Amniotic epithelial cell (primary cell): Measurements from ENCODE around the gene ENAH.
A peak's percentile ranks its signal among the peaks of the same experiment; 100 is the strongest.
"Not testable (repeated sequence)": the region's sequence is repeated elsewhere in the genome, so short reads cannot be mapped to it uniquely, and the experiment has no call there.

Source experiments
- DNase-seq: peaks from one replicate; pipeline ENCODE4 v3.0.0-alpha.2; 2010; ENCODE audit warnings: low read depth

Gene ENAH

GRCh38 chr1:225644666-225645065 is 8.3 kb downstream of the ENAH start:
- no peak for DNase-seq

- peak; percentile 58 for DNase-seq
These were observed 10.7 kb downstream of the ENAH start for GRCh38 chr1:225642177-225642576.

DNA sequence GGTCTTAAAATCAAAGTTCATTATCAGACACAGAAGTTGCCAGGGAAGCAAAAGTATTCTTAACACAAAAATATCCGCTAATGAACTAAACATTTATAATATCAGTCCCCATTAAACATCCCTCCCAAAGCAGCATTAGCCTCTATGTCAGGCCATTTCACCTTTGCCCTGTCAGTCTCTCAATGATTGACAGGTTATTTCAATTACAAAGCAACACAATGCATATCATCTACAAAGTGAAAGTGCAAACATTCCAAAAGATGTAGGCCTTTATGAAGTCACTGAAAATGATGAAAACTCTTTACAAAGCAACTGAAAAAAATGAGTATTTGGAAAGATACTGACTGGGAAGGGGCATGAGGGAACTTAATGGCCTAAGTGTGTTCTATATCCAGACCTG is 14.1 kb downstream of the ENAH start:
- no peak for DNase-seq

- DNase-seq: no peak
These were observed 15.2 kb downstream of the ENAH start for GRCh38 chr1:225637651-225638199.

DNA sequence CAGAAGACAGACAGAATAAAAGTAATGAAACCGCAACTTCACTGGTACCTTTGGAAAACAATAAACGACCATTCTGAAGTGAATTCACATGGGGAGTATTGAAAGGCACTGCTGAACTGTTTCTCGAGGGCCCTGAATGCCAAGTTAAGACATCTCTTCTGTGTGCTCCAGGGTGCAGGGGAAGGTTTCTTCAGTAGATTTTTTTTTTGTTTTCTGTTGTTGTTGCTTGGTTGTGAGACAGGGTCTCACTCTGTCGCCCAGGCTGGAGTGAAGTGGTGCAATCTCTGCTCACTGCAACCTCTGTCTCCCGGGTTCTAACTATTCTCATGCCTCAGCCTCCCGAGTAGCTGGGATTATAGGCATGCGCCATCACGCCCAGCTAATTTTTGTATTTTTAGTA is 15.9 kb downstream of the ENAH start:
- DNase-seq: not testable (repeated sequence)

DNA sequence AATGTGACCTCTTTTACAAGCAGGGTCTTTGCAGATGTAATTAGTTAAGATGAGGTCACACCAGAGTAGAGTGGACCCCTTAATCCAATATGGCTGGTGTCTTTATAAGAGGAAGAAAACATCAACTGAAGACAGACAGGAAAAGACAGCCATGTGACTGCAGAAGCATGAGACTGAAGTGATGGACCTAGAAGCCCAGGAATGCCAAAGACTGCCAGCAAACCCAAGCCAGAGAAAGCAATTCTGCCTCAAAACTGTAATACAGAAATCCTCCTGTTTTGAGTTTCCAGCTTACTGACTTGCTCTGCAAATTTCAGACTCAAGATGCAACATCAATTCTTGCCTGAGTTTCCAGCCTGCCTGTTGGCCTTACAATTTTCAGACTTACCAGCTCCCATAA is 17.3 kb downstream of the ENAH start:
- no peak for DNase-seq

DNA sequence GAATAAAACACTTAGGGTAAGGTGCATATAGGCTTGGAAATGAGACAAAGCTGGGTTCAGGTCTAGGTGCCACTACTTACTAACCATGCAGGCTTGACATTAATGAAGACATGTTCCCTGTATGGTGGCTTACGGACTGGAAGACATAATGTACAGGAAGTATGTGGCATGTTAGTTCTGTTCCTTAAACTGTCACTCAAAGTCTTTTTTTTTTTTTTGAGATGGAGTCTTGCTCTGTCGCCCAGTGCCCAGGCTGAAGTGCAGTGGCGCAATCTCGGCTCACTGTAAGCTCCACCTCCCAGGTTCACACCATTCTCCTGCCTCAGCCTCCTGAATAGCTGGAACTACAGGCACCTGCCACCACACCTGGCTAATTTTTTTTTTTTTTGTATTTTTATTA is 20.1 kb downstream of the ENAH start:
- DNase-seq: not testable (repeated sequence)

GRCh38 chr1:225631021-225631663 is 21.8 kb downstream of the ENAH start:
- DNase-seq: no peak

DNA sequence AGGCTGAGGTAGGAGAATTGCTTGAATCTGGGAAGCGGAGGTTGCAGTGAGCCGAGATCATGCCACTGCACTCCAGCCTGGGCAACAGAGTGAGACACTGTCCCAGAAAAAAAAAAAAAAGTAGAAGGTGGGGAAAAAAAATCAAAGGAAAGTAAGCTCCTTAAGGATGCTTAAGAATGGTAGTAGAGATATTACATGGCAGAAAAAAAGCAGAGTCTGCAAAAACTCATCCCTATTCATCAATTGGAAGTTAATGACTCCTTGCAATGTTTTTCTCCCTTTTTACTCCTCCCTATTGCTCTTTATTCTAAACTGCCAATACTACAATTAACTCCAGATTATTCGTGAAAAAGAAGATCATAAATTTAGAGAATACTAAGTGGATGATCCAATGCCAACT is 23.4 kb downstream of the ENAH start:
- DNase-seq: no peak

GRCh38 chr1:225628794-225629193 is 24.1 kb downstream of the ENAH start:
- peak; percentile 89 for DNase-seq

DNA sequence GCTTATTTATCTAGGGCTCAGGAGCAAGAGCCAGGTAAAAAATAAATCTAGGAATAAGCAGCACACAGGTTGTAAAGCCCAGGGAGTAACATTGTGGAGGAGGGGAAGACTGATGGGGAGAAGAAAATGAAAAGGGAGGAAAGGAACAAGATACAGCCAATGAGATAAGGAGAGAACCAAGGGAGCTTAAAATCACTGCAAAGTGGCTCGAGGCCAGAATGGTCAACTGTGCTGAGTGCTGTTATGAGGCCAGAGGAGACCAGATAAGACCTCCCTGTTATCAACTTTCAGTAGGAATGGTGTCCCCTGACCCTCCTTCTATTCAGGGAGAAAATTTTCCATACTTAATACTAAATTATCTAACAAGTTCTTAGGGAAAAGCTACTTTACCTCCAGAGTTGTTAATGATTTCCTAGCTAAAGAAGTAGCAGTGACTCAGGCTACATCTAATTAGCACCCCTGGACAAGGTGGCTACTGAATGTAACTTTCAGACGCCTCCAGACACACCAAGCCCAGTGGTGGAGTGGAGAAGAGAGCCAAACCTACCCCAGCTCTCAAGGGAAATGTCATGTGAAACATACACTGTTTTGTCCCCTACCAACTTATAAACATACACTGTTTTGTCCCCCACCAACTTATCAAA is 25.5 kb downstream of the ENAH start:
- DNase-seq: peak; percentile 63

GRCh38 chr1:225626698-225627097 is 26.2 kb downstream of the ENAH start:
- DNase-seq: peak; percentile 47

DNA sequence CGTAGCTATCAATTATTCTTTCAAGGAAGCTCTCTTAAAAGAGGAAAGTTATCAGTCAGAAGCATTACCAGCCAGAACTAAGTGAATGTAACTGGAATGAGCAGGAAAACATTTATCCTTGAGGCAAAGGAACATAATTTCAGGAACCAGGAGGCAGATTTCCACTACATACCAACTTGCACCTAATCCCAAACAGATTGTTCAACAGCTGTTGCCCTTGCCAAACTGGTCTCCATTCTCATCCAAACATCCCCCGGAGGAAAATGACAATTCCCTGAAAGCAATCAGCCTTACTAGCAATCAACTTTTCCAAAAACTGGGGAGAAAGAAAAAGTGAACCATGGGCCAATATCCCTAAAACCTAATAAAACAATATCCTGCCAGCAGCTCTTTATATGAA is 35.0 kb downstream of the ENAH start:
- no peak for DNase-seq

DNA sequence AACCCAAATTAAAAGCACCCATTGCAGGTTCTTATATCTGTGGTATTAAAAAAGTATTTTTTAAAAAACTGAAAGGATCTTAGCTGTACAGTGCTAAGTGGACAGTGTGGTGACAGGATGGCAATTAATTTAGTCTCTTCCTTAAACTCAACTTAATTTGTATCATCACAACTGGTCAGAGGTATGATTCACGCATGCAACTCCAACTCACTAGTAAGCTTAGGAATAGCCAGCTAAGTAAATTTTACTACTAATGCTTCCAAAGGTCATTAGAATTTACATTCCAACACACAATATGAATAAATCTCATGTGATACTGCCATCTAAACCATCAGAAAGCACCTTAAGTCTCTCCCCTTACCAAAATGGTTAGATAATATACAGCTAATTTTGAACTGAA is 35.4 kb downstream of the ENAH start:
- DNase-seq: peak; percentile 33

- not testable (repeated sequence) for DNase-seq
These were observed 37.5 kb downstream of the ENAH start for GRCh38 chr1:225615403-225615790.

GRCh38 chr1:225613006-225613405 is 39.9 kb downstream of the ENAH start:
- DNase-seq: no peak

DNA sequence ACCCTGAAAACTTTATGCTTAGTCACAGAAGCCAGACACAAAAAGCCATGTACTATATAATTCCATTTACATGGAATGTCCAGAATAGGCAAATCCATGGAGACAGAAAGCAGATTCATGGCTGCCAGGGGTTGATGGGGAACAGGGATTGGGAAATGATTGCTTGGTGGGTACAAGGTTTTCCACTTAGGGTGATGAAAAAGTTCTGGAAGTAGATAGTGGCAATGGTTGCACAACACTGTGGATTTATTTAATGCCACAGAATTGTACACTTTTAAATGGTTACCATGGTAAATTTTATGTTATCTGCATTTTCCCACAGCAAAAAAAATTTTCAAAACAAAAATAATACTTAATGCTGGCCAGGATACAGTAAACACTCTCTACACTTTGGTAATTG is 40.6 kb downstream of the ENAH start:
- peak; percentile 96 for DNase-seq

DNA sequence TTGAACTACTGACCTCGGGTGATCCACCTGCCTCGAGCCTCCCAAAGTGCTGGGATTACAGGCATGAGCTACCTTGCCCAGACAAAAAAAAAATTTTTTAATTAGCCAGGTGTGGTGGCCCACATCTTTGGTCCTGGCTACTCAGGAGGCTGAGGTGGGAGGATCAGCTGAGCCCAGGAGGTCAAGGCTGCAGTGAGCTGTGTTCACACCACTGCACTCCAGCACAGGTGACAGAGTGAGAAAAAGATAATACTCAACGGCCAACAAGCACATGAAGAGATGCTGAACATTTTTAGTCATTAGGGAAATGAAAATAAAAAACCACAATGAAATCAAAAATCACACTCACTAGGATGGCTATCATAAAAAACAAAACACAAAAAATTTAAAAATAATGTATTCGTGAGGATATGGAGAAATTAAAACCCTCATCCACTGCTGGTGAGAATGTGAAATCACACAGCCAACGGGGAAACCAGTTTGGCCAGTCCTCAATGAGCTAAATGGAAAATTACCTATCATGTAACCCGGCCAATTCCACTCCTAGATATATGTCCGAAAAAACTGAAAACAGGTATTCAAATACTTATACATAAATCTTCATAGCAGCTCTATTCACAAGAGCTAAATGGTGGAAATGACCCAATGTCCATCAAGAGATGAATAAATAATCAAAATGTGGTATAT is 41.2 kb downstream of the ENAH start:
- no peak for DNase-seq

DNA sequence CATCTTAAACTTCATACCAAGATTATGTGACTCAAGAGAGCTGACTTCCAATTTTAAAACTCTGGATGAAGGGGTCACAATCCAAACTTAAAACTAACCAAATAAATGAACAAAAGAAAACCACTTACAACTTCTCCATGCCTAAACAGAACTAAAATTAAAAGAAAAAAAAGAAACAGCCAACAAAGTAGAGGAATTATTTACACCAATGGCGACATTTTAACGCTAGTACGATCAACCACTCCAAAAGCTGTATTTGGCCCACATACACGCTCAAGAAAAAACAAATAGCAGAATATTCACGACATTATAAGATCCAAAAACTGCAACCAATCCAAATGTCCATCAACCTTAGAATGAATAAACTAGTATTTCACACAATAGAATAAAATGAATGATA is 42.4 kb downstream of the ENAH start:
- DNase-seq: no peak

DNA sequence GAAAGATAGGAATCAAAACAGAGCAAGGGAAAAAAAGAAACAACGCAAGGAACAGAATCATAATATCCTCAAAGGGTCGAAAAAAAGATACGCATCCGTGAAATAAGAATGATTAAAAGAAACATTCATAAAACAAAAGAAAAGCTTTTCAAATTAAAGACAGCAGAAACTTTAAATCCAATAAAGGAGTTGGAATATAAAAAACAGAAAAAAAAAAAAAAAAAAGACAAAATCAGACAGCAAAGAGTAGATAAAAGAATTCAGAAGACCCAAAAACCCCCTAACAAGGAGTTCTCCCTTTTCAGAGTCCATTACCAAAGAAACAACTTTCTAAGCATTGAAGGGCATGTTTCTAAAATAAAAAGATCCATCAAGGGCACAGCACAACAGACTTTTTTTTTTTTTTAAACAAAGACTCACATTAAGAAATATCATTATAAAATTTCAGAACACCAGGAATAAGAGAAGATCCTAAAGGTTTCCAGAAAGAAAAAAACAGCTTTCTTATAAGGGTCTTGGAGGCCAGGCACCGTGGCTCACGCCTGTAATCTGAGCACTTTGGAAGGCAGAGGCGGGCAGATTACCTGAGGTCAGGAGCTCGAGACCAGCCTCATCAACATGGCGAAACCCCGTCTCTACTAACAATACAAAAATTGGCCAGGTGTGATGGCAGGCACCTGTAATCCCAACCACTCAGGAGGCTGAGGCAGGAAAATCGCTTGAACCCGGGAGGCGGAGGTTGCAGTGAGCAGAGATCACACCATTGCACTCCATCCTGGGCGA is 44.7 kb downstream of the ENAH start:
- no peak for DNase-seq

GRCh38 chr1:225607355-225607754 is 45.6 kb downstream of the ENAH start:
- no peak for DNase-seq
